HG03103 (cell line): Measurements from ENCODE around the gene KIF7.
"Not testable (repeated sequence)": the region's sequence is repeated elsewhere in the genome, so short reads cannot be mapped to it uniquely, and the experiment has no call there.

Source experiments
- ATAC-seq: cut with Tn5 transposase; IDR thresholded peaks from one replicate; pipeline ENCODE4 v1.9.1; 2021; ENCODE audit warnings: low read depth; ENCODE audit not compliant: unreplicated experiment

Gene KIF7

GRCh38 chr15:89654847-89655805 is at the start of gene KIF7:
KIF7 (minus strand) TSS chr15:89655467; CDS start chr15:89652930, 2,537 bp downstream.
- ATAC-seq = no peak

GRCh38 chr15:89704411-89704810 is 49.1 kb upstream of the KIF7 start:
- ATAC-seq = no peak

GRCh38 chr15:89695198-89695597 is 39.9 kb upstream of the KIF7 start:
- no peak for ATAC-seq

- ATAC-seq = no peak
These were observed 38.4 kb upstream of the KIF7 start for GRCh38 chr15:89693696-89694095.

GRCh38 chr15:89693091-89693490 is 37.8 kb upstream of the KIF7 start:
- ATAC-seq = no peak

- peak; percentile 87 for ATAC-seq
These were observed 35.3 kb upstream of the KIF7 start, which contains the start of the genes PEX11A and WDR93 for GRCh38 chr15:89690276-89691218. PEX11A (minus strand) TSS chr15:89690754; CDS start chr15:89690632, 122 bp downstream. WDR93 (plus strand) TSS chr15:89690811; CDS start chr15:89701747, 10,936 bp downstream.

GRCh38 chr15:89689930-89690275 is 34.6 kb upstream of the KIF7 start:
- not testable (repeated sequence) for ATAC-seq

- ATAC-seq = no peak
These were observed 31.3 kb upstream of the KIF7 start for GRCh38 chr15:89686522-89686921.

- no peak for ATAC-seq
These were observed 30.7 kb upstream of the KIF7 start for GRCh38 chr15:89685995-89686394.

GRCh38 chr15:89681146-89681545 is 25.9 kb upstream of the KIF7 start:
- ATAC-seq = no peak

GRCh38 chr15:89680282-89680873 is 25.1 kb upstream of the KIF7 start:
- ATAC-seq = no peak

GRCh38 chr15:89679212-89679611 is 23.9 kb upstream of the KIF7 start, which contains the start of gene PLIN1:
PLIN1 (minus strand) TSS chr15:89679367; CDS start chr15:89677489, 1,878 bp downstream.
- ATAC-seq = no peak

- ATAC-seq = no peak
These were observed 22.1 kb upstream of the KIF7 start for GRCh38 chr15:89677381-89677780.

GRCh38 chr15:89675606-89676005 is 20.3 kb upstream of the KIF7 start:
- no peak for ATAC-seq

- no peak for ATAC-seq
These were observed 19.3 kb upstream of the KIF7 start for GRCh38 chr15:89674526-89674925.

- ATAC-seq = no peak
These were observed 17.9 kb upstream of the KIF7 start for GRCh38 chr15:89673165-89673512.

- ATAC-seq = no peak
These were observed 17.2 kb upstream of the KIF7 start for GRCh38 chr15:89672221-89673164.

- ATAC-seq = no peak
These were observed 16.4 kb upstream of the KIF7 start for GRCh38 chr15:89671687-89672086.

GRCh38 chr15:89670971-89671560 is 15.8 kb upstream of the KIF7 start:
- ATAC-seq = no peak
